Glutamatergic neuron (in vitro differentiated cells): Measurements from ENCODE around the gene GFPT1. TPM values are rescaled to one million over a fixed set of nuclear protein-coding genes. Genes with fewer than 3 reads are reported as not detected.

ENCODE experiments used
- DNase-seq: peaks from one replicate; pipeline ENCODE4 v3.0.0; 2022
- H3K27ac Mint-ChIP-seq: one replicate; pipeline ENCODE4 v1.8.0; 2020; ENCODE audit warnings: mild to moderate bottlenecking, mixed read lengths, inconsistent platforms; ENCODE audit not compliant: unreplicated experiment
- H3K27me3 Mint-ChIP-seq: one replicate; pipeline ENCODE4 v1.8.0; 2020; ENCODE audit warnings: mild to moderate bottlenecking, moderate library complexity, mixed read lengths, inconsistent platforms; ENCODE audit not compliant: unreplicated experiment
- H3K36me3 Mint-ChIP-seq: one replicate; pipeline ENCODE4 v1.8.0; 2020; ENCODE audit warnings: mild to moderate bottlenecking, mixed read lengths, inconsistent platforms; ENCODE audit not compliant: unreplicated experiment
- H3K4me1 Mint-ChIP-seq: one replicate; pipeline ENCODE4 v1.8.0; 2020; ENCODE audit warnings: mild to moderate bottlenecking, low read depth, mixed read lengths, inconsistent platforms; ENCODE audit not compliant: unreplicated experiment
- H3K4me3 Mint-ChIP-seq: one replicate; pipeline ENCODE4 v1.8.0; 2020; ENCODE audit warnings: mild to moderate bottlenecking, mixed read lengths, inconsistent platforms; ENCODE audit not compliant: unreplicated experiment
- H3K9me3 Mint-ChIP-seq: one replicate; pipeline ENCODE4 v1.8.0; 2020; ENCODE audit warnings: mild to moderate bottlenecking, moderate library complexity, mixed read lengths, inconsistent platforms; ENCODE audit not compliant: unreplicated experiment
- total RNA-seq: library from RNA; stranded (reverse); fragmentation: NEBNext Ultra II Directional; extraction: Animal tissue kit (Norgen Biotek cat#: 25700); gene quantifications from one replicate; pipeline ENCODE4 v1.2.1, GENCODE V29; 2021; ENCODE audit not compliant: unreplicated experiment
- TF ChIP-seq, protein P1 (sequence below): fragments of 200-600 bp; sonication (generic); IDR thresholded peaks from one replicate; pipeline ENCODE4 v1.5.0; 2021; ENCODE audit not compliant: partially characterized antibody, unreplicated experiment

The GFPT1 gene
- total RNA-seq, 1 donor from 2014 or later: 39.3 TPM

DNA sequence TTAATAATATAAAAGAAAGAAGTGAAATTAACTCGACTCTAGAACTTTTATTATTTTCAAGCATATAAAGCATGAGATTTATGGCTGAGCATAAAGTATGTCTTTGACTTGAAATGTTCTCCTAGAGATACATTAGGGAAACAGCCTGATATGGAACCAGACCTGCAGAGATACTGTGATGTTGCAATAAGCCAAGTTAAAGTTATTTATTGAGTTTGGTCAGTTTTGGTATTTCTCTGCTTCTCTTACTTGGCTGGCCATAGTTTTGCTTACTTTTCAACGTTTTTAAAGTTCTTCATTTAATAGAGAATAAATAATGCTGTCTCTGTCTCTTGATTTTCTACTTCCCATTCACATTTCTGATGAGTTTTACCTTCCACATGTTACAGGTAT, 76.0 kb downstream of the GFPT1 start:
- H3K36me3 Mint-ChIP-seq: peaks cover 9% of the 10 kb centered on the region
- TF ChIP-seq, protein P1, sequence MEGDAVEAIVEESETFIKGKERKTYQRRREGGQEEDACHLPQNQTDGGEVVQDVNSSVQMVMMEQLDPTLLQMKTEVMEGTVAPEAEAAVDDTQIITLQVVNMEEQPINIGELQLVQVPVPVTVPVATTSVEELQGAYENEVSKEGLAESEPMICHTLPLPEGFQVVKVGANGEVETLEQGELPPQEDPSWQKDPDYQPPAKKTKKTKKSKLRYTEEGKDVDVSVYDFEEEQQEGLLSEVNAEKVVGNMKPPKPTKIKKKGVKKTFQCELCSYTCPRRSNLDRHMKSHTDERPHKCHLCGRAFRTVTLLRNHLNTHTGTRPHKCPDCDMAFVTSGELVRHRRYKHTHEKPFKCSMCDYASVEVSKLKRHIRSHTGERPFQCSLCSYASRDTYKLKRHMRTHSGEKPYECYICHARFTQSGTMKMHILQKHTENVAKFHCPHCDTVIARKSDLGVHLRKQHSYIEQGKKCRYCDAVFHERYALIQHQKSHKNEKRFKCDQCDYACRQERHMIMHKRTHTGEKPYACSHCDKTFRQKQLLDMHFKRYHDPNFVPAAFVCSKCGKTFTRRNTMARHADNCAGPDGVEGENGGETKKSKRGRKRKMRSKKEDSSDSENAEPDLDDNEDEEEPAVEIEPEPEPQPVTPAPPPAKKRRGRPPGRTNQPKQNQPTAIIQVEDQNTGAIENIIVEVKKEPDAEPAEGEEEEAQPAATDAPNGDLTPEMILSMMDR: no peak
- H3K9me3 Mint-ChIP-seq: no peaks in the 10 kb centered on the region
- H3K27ac Mint-ChIP-seq: no peak overlapping the region
- no peak for DNase-seq
- H3K4me3 Mint-ChIP-seq: no peak overlapping the region
- H3K4me1 Mint-ChIP-seq: no peaks in the 10 kb centered on the region
- peaks cover 2% of the 10 kb centered on the region for H3K27me3 Mint-ChIP-seq

DNA sequence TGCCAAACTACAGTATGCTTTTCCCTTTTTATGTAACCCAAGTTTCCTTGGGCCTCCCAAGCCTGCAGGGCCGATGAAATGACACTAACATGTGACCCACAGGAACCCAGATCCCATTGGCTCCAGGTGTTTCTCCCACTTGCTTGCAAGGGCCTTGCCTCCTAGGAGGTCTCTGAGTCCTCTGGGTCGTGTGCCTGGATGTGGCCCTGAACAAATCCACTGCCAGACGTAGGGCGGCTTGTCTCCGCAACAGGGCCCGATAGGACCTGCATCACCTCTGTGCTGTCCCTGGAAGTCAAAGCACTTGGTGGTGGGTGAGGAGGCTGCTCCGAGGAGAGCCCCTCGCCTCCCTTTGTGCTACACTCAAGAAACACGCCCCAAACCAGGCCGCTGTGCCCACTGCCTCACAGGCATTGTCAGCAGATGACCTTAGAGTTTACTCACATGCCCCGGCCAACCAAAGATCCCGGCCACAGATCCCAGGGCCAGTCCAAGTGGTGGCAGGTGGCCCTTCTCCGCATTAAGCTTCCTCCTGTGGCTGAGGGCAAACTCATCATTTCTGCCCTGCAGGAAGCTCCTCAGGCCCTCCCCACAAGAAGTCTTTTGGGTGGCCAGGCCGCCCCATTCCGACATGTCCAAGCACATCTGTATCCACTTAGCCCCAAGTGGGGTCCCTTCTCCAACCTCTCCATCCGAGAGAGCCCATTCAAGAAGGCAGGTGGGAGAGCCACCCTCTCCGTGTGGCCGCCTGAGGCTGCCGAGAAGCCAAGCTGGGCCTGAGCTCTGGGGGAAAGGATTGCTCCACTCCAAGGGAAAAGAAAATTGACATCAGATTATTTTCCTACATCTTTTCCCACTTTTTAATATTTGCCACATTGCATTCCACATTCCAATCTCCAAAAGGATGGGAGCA, 76.7 kb downstream of the GFPT1 start:
- Mint-ChIP-seq H3K9me3 (no peaks in the 10 kb centered on the region), H3K36me3 (peaks cover 5% of the 10 kb centered on the region), H3K4me1 (no peaks in the 10 kb centered on the region), H3K27me3 (peaks cover 4% of the 10 kb centered on the region), H3K4me3 (no peak overlapping the region), H3K27ac (no peak overlapping the region)
- TF ChIP-seq, protein P1: no peak
- no peak for DNase-seq

DNA sequence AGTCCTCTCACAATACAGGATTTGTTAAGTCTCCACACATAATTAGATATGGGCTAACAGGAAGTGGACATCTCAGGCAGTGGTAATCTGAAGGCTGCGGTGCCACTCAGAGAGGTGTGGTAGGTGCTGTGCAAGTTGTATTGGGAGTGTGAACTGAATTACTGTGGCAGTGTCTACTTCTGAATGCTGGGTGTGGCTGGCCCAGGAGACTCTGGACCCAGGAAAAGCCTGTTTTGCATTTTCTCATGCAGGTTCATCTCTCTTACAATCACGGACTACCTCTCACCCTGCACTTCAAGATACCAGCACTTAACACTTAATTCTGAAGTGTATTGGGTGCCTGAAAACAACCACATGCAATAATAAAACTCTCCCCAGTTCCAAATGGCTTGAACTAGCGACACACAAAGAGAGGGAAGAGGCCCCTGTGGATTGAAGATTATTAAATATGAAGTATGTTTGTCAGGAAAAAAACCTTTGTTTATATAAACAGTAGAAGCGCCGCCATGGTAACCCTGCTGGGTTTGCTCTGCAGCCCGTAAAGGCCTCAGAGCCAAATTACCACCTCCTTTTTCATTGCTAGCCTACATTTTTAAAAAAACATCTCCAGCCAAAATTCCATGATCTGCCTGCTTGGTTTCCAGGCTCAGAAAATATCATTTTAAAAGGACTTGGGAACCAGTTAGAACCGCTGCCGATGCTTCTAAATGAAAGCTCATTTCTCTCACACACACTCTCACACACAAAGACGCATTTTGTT, 77.5 kb downstream of the GFPT1 start:
- Mint-ChIP-seq H3K4me1 (no peaks in the 10 kb centered on the region), H3K27ac (no peak overlapping the region), H3K4me3 (no peak overlapping the region), H3K27me3 (peaks cover 4% of the 10 kb centered on the region), H3K9me3 (no peaks in the 10 kb centered on the region), H3K36me3 (peaks cover 5% of the 10 kb centered on the region)
- TF ChIP-seq, protein P1: no peak
- DNase-seq: no peak

DNA sequence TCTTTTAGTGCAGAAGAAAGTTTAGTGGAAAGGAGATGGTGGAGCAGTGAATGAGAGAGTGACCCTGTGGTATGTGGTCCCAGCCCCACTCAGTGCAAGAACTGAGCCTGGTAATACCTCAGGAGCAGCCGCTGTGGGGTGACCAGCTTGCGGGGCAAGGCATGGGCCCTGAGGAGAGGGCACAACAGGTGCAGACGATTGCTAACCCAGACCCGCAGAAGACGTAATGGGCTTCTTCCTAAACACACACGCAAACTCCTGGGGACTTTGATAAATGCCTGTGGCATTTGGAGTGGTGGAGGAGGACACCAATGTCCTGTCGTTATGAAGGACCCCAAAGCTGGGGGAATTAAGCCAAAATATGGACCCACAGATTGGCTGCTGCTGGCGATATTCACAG, 78.7 kb downstream of the GFPT1 start:
- Mint-ChIP-seq H3K9me3 (peaks cover 1% of the 10 kb centered on the region), H3K4me1 (no peaks in the 10 kb centered on the region), H3K27me3 (peaks cover 4% of the 10 kb centered on the region), H3K4me3 (no peak overlapping the region), H3K36me3 (peaks cover 5% of the 10 kb centered on the region), H3K27ac (no peak overlapping the region)
- TF ChIP-seq, protein P1: no peak
- no peak for DNase-seq
